Caco-2 (cell line): Measurements from ENCODE around the gene CCDC110. TPM values are rescaled to one million over a fixed set of nuclear protein-coding genes. Genes with fewer than 3 reads are reported as not detected.
A peak's percentile ranks its signal among the peaks of the same experiment; 100 is the strongest.

ENCODE experiments used
- BruUV-seq: library from RNA; stranded (reverse); fragments of 400-500 nt; replicated peaks from 2 replicates; lab custom pipeline; 2021; lab: Mats Ljungman, UMichigan
- CTCF ChIA-PET: fragments of 300-600 bp; sonication (Branson Sonifier 250); formaldehyde crosslinking; loops from one replicate; lab custom pipeline; 2022; ENCODE audit warnings: antibody characterized with exemption; lab: Charles Lee
- POLR2A ChIA-PET: fragments of 300-600 bp; sonication (Branson Sonifier 250); formaldehyde crosslinking; loops from one replicate; lab custom pipeline; 2022; ENCODE audit warnings: antibody characterized with exemption; lab: Charles Lee
- DNase-seq, 2 experiments: peaks; one replicate each; pipeline versions ENCODE4 v3.0.0 to v3.0.0-alpha.2; 2020 to 2022
- H3K27me3 ChIP-seq: replicated peaks from 2 replicates; pipeline ENCODE4 v1.6.0; 2011; ENCODE audit warnings: low read length; ENCODE audit not compliant: control insufficient read depth, insufficient read depth
- H3K36me3 ChIP-seq: 2 replicates; pipeline ENCODE4 v1.5.1; 2011; ENCODE audit warnings: low read length; ENCODE audit not compliant: control insufficient read depth, insufficient read depth
- H3K4me1 ChIP-seq: fragments of 250-450 bp; sonication (Bioruptor Pico); 2 replicates; pipeline ENCODE4 v1.5.1; 2020; ENCODE audit warnings: mild to moderate bottlenecking
- H3K4me3 ChIP-seq: 2 replicates; pipeline ENCODE4 v1.5.1; 2011; ENCODE audit warnings: low read depth, mild to moderate bottlenecking, control low read depth, low read length
- H3K9me3 ChIP-seq: fragments of 250-450 bp; sonication (Bioruptor Pico); 2 replicates; pipeline ENCODE4 v1.5.1; 2020; ENCODE audit warnings: mild to moderate bottlenecking, moderate library complexity
- H3K27ac Mint-ChIP-seq: one replicate; pipeline ENCODE4 v1.8.0; 2022; ENCODE audit warnings: mixed read lengths; ENCODE audit not compliant: unreplicated experiment
- H3K27me3 Mint-ChIP-seq: one replicate; pipeline ENCODE4 v1.8.0; 2022; ENCODE audit warnings: mixed read lengths; ENCODE audit not compliant: insufficient read depth, unreplicated experiment
- H3K36me3 Mint-ChIP-seq: one replicate; pipeline ENCODE4 v1.8.0; 2022; ENCODE audit warnings: mild to moderate bottlenecking, mixed read lengths; ENCODE audit not compliant: insufficient read depth, unreplicated experiment
- H3K4me1 Mint-ChIP-seq: one replicate; pipeline ENCODE4 v1.8.0; 2022; ENCODE audit warnings: low read depth, mixed read lengths; ENCODE audit not compliant: unreplicated experiment
- H3K4me3 Mint-ChIP-seq: one replicate; pipeline ENCODE4 v1.8.0; 2022; ENCODE audit warnings: mild to moderate bottlenecking, moderate library complexity, mixed read lengths; ENCODE audit not compliant: unreplicated experiment
- H3K9me3 Mint-ChIP-seq: one replicate; pipeline ENCODE4 v1.8.0; 2022; ENCODE audit warnings: mixed read lengths; ENCODE audit not compliant: unreplicated experiment
- intact Hi-C: fragments of 100-400 bp; cut with micrococcal nuclease; formaldehyde crosslinking; loops from one replicate; pipeline ENCODE4 v1.10.0; 2022; ENCODE audit not compliant: unreplicated experiment
- total RNA-seq: library from RNA; stranded (reverse); gene quantifications from 2 replicates; pipeline ENCODE4 v1.2.3, GENCODE V29; 2022
- TF ChIP-seq, protein P1 (sequence below), 2 experiments: fragments of 200-600 bp in 1 of 2; IDR thresholded peaks; 1 replicate in 1 of 2; 2 replicates in 1 of 2; pipeline versions ENCODE4 v1.5.1 to v1.8.0; 2011 to 2022; ENCODE audit warnings: antibody characterized with exemption in 1 of 2, control low read depth in 1 of 2, inconsistent platforms in 1 of 2, low read depth in 1 of 2, low read length in 1 of 2, mild to moderate bottlenecking in 1 of 2, moderate library complexity in 1 of 2; ENCODE audit not compliant: insufficient read depth in 1 of 2, severe bottlenecking in 1 of 2, unreplicated experiment in 1 of 2

Gene CCDC110
- total RNA-seq, 1 experiment from 2014 or later = not detected

DNA sequence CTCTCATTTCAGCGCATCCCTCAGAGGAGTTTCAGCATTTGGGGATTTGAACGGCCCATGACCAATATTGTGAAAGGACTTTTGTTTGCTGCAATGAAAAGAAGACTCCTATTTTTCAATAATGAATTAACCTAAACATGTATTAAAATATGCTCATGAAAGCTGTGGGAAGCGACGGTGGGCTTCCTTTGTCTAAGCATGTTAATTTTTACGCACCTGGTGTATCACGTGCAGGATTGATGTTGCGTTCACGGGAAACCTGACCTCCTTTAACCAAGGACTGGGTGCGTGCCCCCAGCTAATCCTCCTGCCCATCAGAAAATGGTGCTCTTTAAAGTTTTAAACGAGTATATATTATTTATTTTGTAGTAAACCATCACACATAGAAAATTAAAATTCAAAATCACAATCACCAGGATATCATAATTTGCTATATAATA is 590 bp upstream of the CCDC110 start:
- Histone ChIP-seq H3K27me3 (no peaks in the 10 kb centered on the region; the same call in 1 of the 2 replicates), H3K4me3 (peak overlapping the region; percentile 70), H3K4me1 (0 out of 2 replicates have a peak, but pooled peaks cover 3% of the 10 kb centered on the region), H3K9me3 (no peaks in the 10 kb centered on the region), H3K36me3 (no peaks in the 10 kb centered on the region)
- H3K36me3 Mint-ChIP-seq = no peaks in the 10 kb centered on the region
- no TSS peak for BruUV-seq
- ChIA-PET CTCF (no interaction called here), POLR2A (interaction anchor here (0.5 kb wide), 1 partner anchor 32 kb away, joined by 4 read pairs; no protein-coding TSS in a partner anchor)
- peaks cover 26% of the 10 kb centered on the region for H3K27me3 Mint-ChIP-seq
- peak overlapping the region; percentile 78 for H3K4me3 Mint-ChIP-seq
- no peaks in the 10 kb centered on the region for H3K4me1 Mint-ChIP-seq
- DNase-seq = no peak
- intact Hi-C loops = no loop called here
- H3K9me3 Mint-ChIP-seq = no peaks in the 10 kb centered on the region
- TF ChIP-seq, protein P1, sequence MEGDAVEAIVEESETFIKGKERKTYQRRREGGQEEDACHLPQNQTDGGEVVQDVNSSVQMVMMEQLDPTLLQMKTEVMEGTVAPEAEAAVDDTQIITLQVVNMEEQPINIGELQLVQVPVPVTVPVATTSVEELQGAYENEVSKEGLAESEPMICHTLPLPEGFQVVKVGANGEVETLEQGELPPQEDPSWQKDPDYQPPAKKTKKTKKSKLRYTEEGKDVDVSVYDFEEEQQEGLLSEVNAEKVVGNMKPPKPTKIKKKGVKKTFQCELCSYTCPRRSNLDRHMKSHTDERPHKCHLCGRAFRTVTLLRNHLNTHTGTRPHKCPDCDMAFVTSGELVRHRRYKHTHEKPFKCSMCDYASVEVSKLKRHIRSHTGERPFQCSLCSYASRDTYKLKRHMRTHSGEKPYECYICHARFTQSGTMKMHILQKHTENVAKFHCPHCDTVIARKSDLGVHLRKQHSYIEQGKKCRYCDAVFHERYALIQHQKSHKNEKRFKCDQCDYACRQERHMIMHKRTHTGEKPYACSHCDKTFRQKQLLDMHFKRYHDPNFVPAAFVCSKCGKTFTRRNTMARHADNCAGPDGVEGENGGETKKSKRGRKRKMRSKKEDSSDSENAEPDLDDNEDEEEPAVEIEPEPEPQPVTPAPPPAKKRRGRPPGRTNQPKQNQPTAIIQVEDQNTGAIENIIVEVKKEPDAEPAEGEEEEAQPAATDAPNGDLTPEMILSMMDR (IDR thresholded peaks at IDR 0.05; ENCODE audit: insufficient read depth in 1 of 2, low read depth in 1 of 2, low read length in 1 of 2, severe bottlenecking in 1 of 2, unreplicated experiment in 1 of 2) = no peak
- no peak overlapping the region for H3K27ac Mint-ChIP-seq

DNA sequence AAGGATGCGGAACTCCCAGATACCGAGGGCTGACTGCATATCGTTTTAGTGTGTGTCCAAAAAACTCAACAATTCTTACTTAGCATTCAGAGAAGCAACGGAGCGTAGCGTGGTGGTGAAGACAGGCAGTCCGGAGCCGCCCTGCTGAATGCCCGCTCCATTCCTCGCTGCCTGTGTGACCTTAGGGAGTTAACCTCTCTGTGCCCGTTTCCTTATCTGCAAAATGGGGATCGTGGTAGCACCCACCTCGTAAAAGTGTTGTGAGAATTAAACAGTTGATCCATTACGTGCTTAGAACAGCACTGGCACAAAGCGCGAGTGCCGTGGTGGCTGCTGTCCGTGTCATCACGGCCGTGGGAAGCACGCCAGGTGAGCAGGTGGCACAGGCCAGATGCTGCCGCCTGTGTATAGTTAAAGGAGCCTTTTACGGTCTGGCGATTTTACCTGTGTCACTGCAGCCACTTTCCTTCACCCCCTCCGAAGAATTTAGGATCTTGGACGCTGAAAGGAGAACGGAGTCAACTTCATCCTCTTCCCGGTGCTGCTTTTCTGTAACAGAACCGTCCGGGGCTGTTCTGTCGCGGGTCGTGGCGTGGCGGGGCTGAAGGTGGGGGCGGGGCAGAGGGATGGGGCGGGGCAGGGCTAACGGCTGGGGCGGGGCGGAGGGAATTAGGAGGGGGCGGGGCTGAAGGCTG is 885 bp downstream of the CCDC110 start:
- Mint-ChIP-seq H3K4me3 (peak overlapping the region; percentile 78), H3K27ac (no peak overlapping the region), H3K36me3 (no peaks in the 10 kb centered on the region), H3K27me3 (peaks cover 35% of the 10 kb centered on the region), H3K4me1 (no peaks in the 10 kb centered on the region), H3K9me3 (no peaks in the 10 kb centered on the region)
- ChIA-PET POLR2A (no interaction called here), CTCF (no interaction called here)
- DNase-seq = peak in 1 of 2 experiments; percentile 37
- Histone ChIP-seq H3K4me3 (peak overlapping the region; percentile 48), H3K27me3 (no peaks in the 10 kb centered on the region; the same call in 1 of the 2 replicates), H3K4me1 (0 out of 2 replicates have a peak, but pooled peaks cover 3% of the 10 kb centered on the region), H3K36me3 (no peaks in the 10 kb centered on the region), H3K9me3 (no peaks in the 10 kb centered on the region)
- TF ChIP-seq, protein P1 (IDR thresholded peaks at IDR 0.05; ENCODE audit: insufficient read depth in 1 of 2, low read depth in 1 of 2, low read length in 1 of 2, severe bottlenecking in 1 of 2, unreplicated experiment in 1 of 2) = no peak
- no TSS peak for BruUV-seq
- intact Hi-C loops = loop anchor here (1.0 kb wide), 5 partner anchors 34 to 568 kb away; partner anchors contain the start of genes ANKRD37 and PDLIM3

DNA sequence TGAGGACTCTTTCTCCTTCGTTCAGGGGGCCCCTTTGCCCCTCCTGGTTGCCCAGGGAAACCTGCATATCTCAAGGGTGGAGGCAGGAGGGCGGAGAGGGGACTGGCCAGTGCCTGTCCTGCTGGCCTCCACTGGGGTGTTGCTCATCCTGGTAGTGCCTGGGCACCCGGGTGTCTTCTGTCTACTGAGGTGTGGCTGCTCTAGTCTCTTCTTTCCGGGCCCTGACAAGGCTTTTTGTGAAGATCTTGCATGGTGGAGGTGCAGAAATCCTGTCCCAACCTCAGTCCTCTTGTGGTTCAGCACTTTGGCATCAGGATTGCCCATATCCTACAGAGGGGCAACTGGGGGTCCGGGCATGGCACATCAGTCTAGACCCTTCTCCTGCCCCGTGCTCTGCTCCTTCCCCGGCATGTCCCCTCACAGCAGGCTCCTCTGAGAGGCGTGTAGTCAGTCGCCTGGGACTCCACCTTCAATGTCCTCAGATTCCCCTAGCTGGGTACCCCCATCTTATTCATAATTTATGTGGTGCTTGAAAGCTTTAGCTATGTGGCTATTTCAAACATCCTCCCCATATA is 1.9 kb downstream of the CCDC110 start:
- no peaks in the 10 kb centered on the region for H3K36me3 Mint-ChIP-seq
- POLR2A ChIA-PET = no interaction called here
- Histone ChIP-seq H3K27me3 (no peaks in the 10 kb centered on the region; the same call in 1 of the 2 replicates), H3K36me3 (no peaks in the 10 kb centered on the region), H3K4me3 (no peak overlapping the region), H3K4me1 (0 out of 2 replicates have a peak, but pooled peaks cover 3% of the 10 kb centered on the region), H3K9me3 (no peaks in the 10 kb centered on the region)
- DNase-seq = no peak
- intact Hi-C loops = no loop called here
- no peak overlapping the region for H3K4me3 Mint-ChIP-seq
- BruUV-seq = no TSS peak
- TF ChIP-seq, protein P1 (IDR thresholded peaks at IDR 0.05; ENCODE audit: insufficient read depth in 1 of 2, low read depth in 1 of 2, low read length in 1 of 2, severe bottlenecking in 1 of 2, unreplicated experiment in 1 of 2) = no peak
- H3K27me3 Mint-ChIP-seq = peaks cover 40% of the 10 kb centered on the region
- no peaks in the 10 kb centered on the region for H3K9me3 Mint-ChIP-seq
- CTCF ChIA-PET = interaction anchor here (0.5 kb wide), 1 partner anchor 127 kb away, joined by 3 read pairs; no protein-coding TSS in a partner anchor
- no peaks in the 10 kb centered on the region for H3K4me1 Mint-ChIP-seq
- no peak overlapping the region for H3K27ac Mint-ChIP-seq
